ENCODE measurements around the gene FMN1.

DNA sequence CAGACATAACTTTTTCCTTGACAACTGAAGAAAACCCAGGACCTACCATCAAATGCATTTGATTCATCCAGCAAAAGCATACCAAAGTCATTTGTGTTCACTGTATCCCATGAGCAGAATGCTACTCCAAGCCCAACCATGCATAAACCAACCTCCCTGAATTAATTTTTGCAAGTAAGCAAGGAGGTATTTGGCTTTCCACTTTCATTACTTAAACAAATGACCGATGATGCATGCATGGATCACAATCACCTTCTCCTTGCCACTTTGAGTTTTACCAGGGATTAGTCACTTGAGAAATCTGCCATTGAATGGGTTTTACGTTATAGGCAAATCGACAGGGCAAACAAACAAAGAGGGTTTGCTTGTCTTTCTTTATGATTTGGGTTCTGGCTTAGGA lies 214.8 kb downstream of the FMN1 start:
- TF ChIP-seq POLR2AphosphoS5 (IDR thresholded peaks at IDR 0.05) (no peak), POLR2A (IDR thresholded peaks at IDR 0.05) (no peak), EP300 (IDR thresholded peaks at IDR 0.05; ENCODE audit: low read depth) (no peak)
- TF ChIP-seq, protein P1, sequence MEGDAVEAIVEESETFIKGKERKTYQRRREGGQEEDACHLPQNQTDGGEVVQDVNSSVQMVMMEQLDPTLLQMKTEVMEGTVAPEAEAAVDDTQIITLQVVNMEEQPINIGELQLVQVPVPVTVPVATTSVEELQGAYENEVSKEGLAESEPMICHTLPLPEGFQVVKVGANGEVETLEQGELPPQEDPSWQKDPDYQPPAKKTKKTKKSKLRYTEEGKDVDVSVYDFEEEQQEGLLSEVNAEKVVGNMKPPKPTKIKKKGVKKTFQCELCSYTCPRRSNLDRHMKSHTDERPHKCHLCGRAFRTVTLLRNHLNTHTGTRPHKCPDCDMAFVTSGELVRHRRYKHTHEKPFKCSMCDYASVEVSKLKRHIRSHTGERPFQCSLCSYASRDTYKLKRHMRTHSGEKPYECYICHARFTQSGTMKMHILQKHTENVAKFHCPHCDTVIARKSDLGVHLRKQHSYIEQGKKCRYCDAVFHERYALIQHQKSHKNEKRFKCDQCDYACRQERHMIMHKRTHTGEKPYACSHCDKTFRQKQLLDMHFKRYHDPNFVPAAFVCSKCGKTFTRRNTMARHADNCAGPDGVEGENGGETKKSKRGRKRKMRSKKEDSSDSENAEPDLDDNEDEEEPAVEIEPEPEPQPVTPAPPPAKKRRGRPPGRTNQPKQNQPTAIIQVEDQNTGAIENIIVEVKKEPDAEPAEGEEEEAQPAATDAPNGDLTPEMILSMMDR (IDR thresholded peaks at IDR 0.05) = no peak

Data from transverse colon (tissue), 4 donors.